K562 (cell line): Measurements from ENCODE around the gene MCC. TPM values are rescaled to one million over a fixed set of nuclear protein-coding genes. Genes with fewer than 3 reads are reported as not detected.

ENCODE experiments used
- ATAC-seq: fragments of 200-7000 bp; cut with Tn5 transposase; 3 replicates; pipeline ENCODE4 v1.9.1; 2020; ENCODE audit warnings: moderate library complexity
- BruUV-seq: library from RNA; stranded (reverse); fragments of 400-500 nt; replicated peaks from 2 replicates; lab custom pipeline; 2021; lab: Mats Ljungman, UMichigan
- CTCF ChIA-PET: fragments of 300-600 bp; formaldehyde crosslinking; extraction: SDS; loops from one replicate; lab custom pipeline; 2021; ENCODE audit warnings: low intra/inter-chr PET ratio; lab: Yijun Ruan, JAX
- POLR2A ChIA-PET: fragments of 300-600, 350-650 bp; sonication (Branson Sonifier 250); formaldehyde crosslinking; extraction: SDS; loops from one replicate; lab custom pipeline; 2021; ENCODE audit warnings: antibody characterized with exemption, inconsistent platforms; lab: Yijun Ruan, JAX
- DNase-seq, 4 experiments: peaks; one replicate each; pipeline versions ENCODE4 v3.0.0 to v3.0.0-alpha.2; 2011 to 2018; ENCODE audit warnings: low spot score in 3 of 4, mixed read lengths in 3 of 4; ENCODE audit errors: extremely low read depth in 1 of 4
- FAIRE-seq: peaks from 2 replicates; lab custom pipeline; 2011; peaks lifted over from hg19 to GRCh38; lab: Jason Lieb, UNC
- H2AFZ ChIP-seq: 2 replicates; pipeline ENCODE4 v1.6.0; 2011; ENCODE audit warnings: low read depth, low read length, control low read depth, inconsistent platforms
- H3K27ac ChIP-seq: fragments of 200-600 bp; 3 replicates; pipeline ENCODE4 v1.8.0; 2011; ENCODE audit warnings: low read depth, mild to moderate bottlenecking, control low read depth, inconsistent platforms, low read length, moderate library complexity, mixed read lengths; ENCODE audit errors: extremely low read depth
- H3K27me3 ChIP-seq, 2 experiments: fragments of 300-600 bp in 1 of 2; 2 replicates in 1 of 2; 3 replicates in 1 of 2; pipeline versions ENCODE4 v1.6.0 to v1.8.0; 2011; ENCODE audit warnings: inconsistent platforms in 2 of 2, low read length in 2 of 2, mild to moderate bottlenecking in 1 of 2, mixed read lengths in 1 of 2, moderate library complexity in 1 of 2; ENCODE audit not compliant: control insufficient read depth in 2 of 2, insufficient read depth in 2 of 2
- H3K36me3 ChIP-seq: fragments of 300-600 bp; 3 replicates; pipeline ENCODE4 v1.8.0; 2011; ENCODE audit warnings: mild to moderate bottlenecking, low read length, inconsistent platforms; ENCODE audit not compliant: control insufficient read depth, insufficient read depth
- H3K4me1 ChIP-seq, 2 experiments: fragments of 200-600 bp in 1 of 2; replicated peaks in 1 of 2; 2 replicates in 1 of 2; 3 replicates in 1 of 2; pipeline versions ENCODE4 v1.5.1 to v1.8.0; 2011; ENCODE audit warnings: inconsistent platforms in 2 of 2, low read length in 2 of 2, mild to moderate bottlenecking in 1 of 2, mixed read lengths in 1 of 2, moderate library complexity in 1 of 2; ENCODE audit not compliant: control insufficient read depth in 2 of 2, insufficient read depth in 2 of 2
- H3K4me2 ChIP-seq: 2 replicates; pipeline ENCODE4 v1.6.1; 2011; ENCODE audit warnings: low read length, control low read depth, inconsistent platforms, mixed read lengths; ENCODE audit not compliant: insufficient read depth
- H3K4me3 ChIP-seq: fragments of 200-600 bp; sonication (generic), shearing (Covaris generic); 2 replicates; pipeline ENCODE4 v1.5.1; 2016; ENCODE audit warnings: control low read depth, inconsistent platforms
- H3K79me2 ChIP-seq: fragments of 200-600 bp; 3 replicates; pipeline ENCODE4 v1.8.0; 2011; ENCODE audit warnings: low read length, inconsistent platforms; ENCODE audit not compliant: control insufficient read depth, insufficient read depth
- H3K9ac ChIP-seq, 2 experiments: 2 replicates each; pipeline versions ENCODE4 v1.6.0 to v1.6.1; 2011; ENCODE audit warnings: low read depth in 2 of 2, low read length in 2 of 2, control low read depth in 1 of 2, inconsistent platforms in 1 of 2, mild to moderate bottlenecking in 1 of 2, mixed read lengths in 1 of 2; ENCODE audit not compliant: insufficient read depth in 1 of 2
- H3K9me1 ChIP-seq: one replicate; pipeline ENCODE4 v1.6.0; 2011; ENCODE audit warnings: inconsistent platforms, mild to moderate bottlenecking, low read length, moderate library complexity; ENCODE audit not compliant: control insufficient read depth, insufficient read depth
- H3K9me3 ChIP-seq: replicated peaks from 2 replicates; pipeline ENCODE4 v1.5.1; 2011; ENCODE audit warnings: low read depth, low read length, inconsistent platforms; ENCODE audit not compliant: control insufficient read depth, insufficient read depth
- H4K20me1 ChIP-seq: replicated peaks from 2 replicates; pipeline ENCODE4 v1.6.1; 2011; ENCODE audit warnings: low read length, inconsistent platforms, mixed read lengths; ENCODE audit not compliant: control insufficient read depth, insufficient read depth
- ARID1B ChIP-seq: fragments of 450-650 bp; IDR thresholded peaks from 2 replicates; pipeline ENCODE4 v1.6.1; 2016; ENCODE audit warnings: antibody characterized with exemption, mild to moderate bottlenecking, inconsistent platforms
- CBFA2T2 ChIP-seq: fragments of 450-650 bp; conservative IDR thresholded peaks from 2 replicates; pipeline ENCODE4 v1.6.1; 2017; ENCODE audit warnings: mild to moderate bottlenecking
- CBFA2T3 ChIP-seq: fragments of 450-650 bp; IDR thresholded peaks from 2 replicates; pipeline ENCODE4 v1.6.1; 2017
- CHCHD3 ChIP-seq: fragments of 250-450 bp; sonication (Bioruptor Pico); IDR thresholded peaks from 2 replicates; pipeline ENCODE4 v2.1.2; 2022; ENCODE audit warnings: mild to moderate bottlenecking
- MEIS2 ChIP-seq: fragments of 450-650 bp; IDR thresholded peaks from 2 replicates; pipeline ENCODE4 v1.6.1; 2014; ENCODE audit warnings: mild to moderate bottlenecking; ENCODE audit not compliant: partially characterized antibody
- PBX2 ChIP-seq, 2 experiments: IDR thresholded peaks in 1 of 2; conservative IDR thresholded peaks in 1 of 2; 2 replicates each; pipeline ENCODE4 v1.6.1; 2016; ENCODE audit warnings: low read depth in 2 of 2, mild to moderate bottlenecking in 1 of 2, missing compliant biosample characterization in 1 of 2, missing genetic modification characterization in 1 of 2, moderate library complexity in 1 of 2
- PKNOX1 ChIP-seq: fragments of 450-650 bp; IDR thresholded peaks from 2 replicates; pipeline ENCODE4 v1.6.1; 2016
- RNF2 ChIP-seq: sonication (generic); IDR thresholded peaks from 2 replicates; pipeline ENCODE4 v1.6.1; 2016
- SP1 ChIP-seq: sonication (generic); formaldehyde crosslinking; IDR thresholded peaks from 2 replicates; pipeline ENCODE4 v1.8.1; 2022; ENCODE audit warnings: mild to moderate bottlenecking, missing genetic modification reagents
- TEAD4 ChIP-seq, 2 experiments: sonication (generic) in 1 of 2; formaldehyde crosslinking in 1 of 2; IDR thresholded peaks; 2 replicates each; pipeline versions ENCODE4 v1.6.1 to v1.8.0; 2012 to 2022; ENCODE audit warnings: borderline replicate concordance in 1 of 2, inconsistent platforms in 1 of 2, low read length in 1 of 2, mild to moderate bottlenecking in 1 of 2, missing genetic modification reagents in 1 of 2
- ZBTB8A ChIP-seq: fragments of 450-650 bp; IDR thresholded peaks from 2 replicates; pipeline ENCODE4 v1.6.1; 2018; ENCODE audit warnings: mild to moderate bottlenecking, moderate library complexity; ENCODE audit not compliant: partially characterized antibody
- ZNF584 ChIP-seq: fragments of 200-800 bp; sonication (Bioruptor generic); IDR thresholded peaks from 2 replicates; pipeline ENCODE4 v1.6.1; 2016; ENCODE audit warnings: low read depth, mild to moderate bottlenecking, missing genetic modification characterization, missing compliant biosample characterization
- WGBS: fragments of 100-300 bp; shearing (Covaris generic); methylation state at CpG from one replicate; pipeline ENCODE4 v1.1.6; 2016; ENCODE audit warnings: low coverage, mixed read lengths; ENCODE audit not compliant: insufficient coverage; ENCODE audit errors: missing lambda C conversion rate; 5-methylcytosine and 5-hydroxymethylcytosine counted together
- in situ Hi-C: fragments of 300-500 bp; cut with MboI; formaldehyde crosslinking; loops from 4 replicates; pipeline ENCODE4 v1.15.0; 2018; ENCODE audit warnings: inconsistent platforms, mixed read lengths
- intact Hi-C: fragments of 100-400 bp; cut with micrococcal nuclease; formaldehyde crosslinking; loops from 2 replicates; pipeline ENCODE4 v1.14.2; 2022
- polyA plus RNA-seq, 8 experiments: library from polyadenylated mRNA; depleted of rRNA in 4 of 8; stranded (reverse) in 5 of 8; unstranded in 3 of 8; fragments of >200 nt; fragmentation: Nextera tagmentation in 2 of 8; fragmentation: Illumina TruSeq in 1 of 8; extraction: Ambion mirVana in 2 of 8; extraction: Trizol in 1 of 8; gene quantifications; 2 replicates each; pipeline versions ENCODE4 v1.2.1 to v1.2.3, GENCODE V29; 2011 to 2014; ENCODE audit warnings: inconsistent platforms in 1 of 8, missing spikeins in 1 of 8
- total RNA-seq, 7 experiments: library from RNA; depleted of rRNA in 6 of 7; stranded (reverse); fragments of >200 nt in 6 of 7; fragmentation: Illumina TruSeq in 2 of 7; extraction: Trizol in 2 of 7; gene quantifications; 2 replicates each; pipeline versions ENCODE4 v1.2.1 to v1.2.3, GENCODE V29; 2011 to 2021; ENCODE audit warnings: low replicate concordance in 1 of 7

Gene MCC
- total and polyA plus RNA-seq, 9 of the 15 experiments (the other 6 are each of a cell fraction or from before 2014, with no cell fraction given) = 0.04 to 0.24 (median 0.06) TPM; not detected in 1

GRCh38 chr5:113371721-113372196 lies 116.5 kb downstream of the MCC start (continued):
- no peak for TF ChIP-seq ZBTB8A

GRCh38 chr5:113367586-113367985 lies 120.7 kb downstream of the MCC start:
- H3K4me1 ChIP-seq = no peaks in the 10 kb centered on the region
- H3K36me3 ChIP-seq = no peaks in the 10 kb centered on the region
- no peaks in the 10 kb centered on the region for H4K20me1 ChIP-seq
- ChIA-PET POLR2A (no interaction called here), CTCF (no interaction called here)
- no peaks in the 10 kb centered on the region for H3K79me2 ChIP-seq
- H3K27me3 ChIP-seq = no peaks in the 10 kb centered on the region; a peak in 1 of 5 replicates
- peak; percentile 19; the same call in 1 of the 2 replicates for TF ChIP-seq ARID1B
- TF ChIP-seq PKNOX1 = peak; percentile 57; the same call in 1 of the 2 replicates
- TF ChIP-seq SP1 (CRISPR knock-in tag) = no peak
- TF ChIP-seq ZNF584 (CRISPR knock-in tag) = no peak
- TF ChIP-seq TEAD4 (IDR thresholded peaks at IDR 0.05; ENCODE audit: low read length) = peak; percentile 50
- no peak for TF ChIP-seq TEAD4 (CRISPR knock-in tag; IDR thresholded peaks at IDR 0.05; ENCODE audit: borderline replicate concordance)
- TF ChIP-seq MEIS2 = peak; percentile 80
- peak; percentile 35; the same call in 1 of the 2 replicates for TF ChIP-seq CBFA2T2
- TF ChIP-seq CHCHD3 (CRISPR knock-in tag) = no peak
- TF ChIP-seq PBX2 (CRISPR knock-in tag; IDR thresholded peaks at IDR 0.05; ENCODE audit: low read depth) = no peak
- peak; percentile 76 for TF ChIP-seq PBX2 (tag; conservative IDR thresholded peaks at IDR 0.05; ENCODE audit: low read depth)
- TF ChIP-seq CBFA2T3 = peak; percentile 55
- no peak for TF ChIP-seq RNF2
- WGBS = no CpG with 5 or more reads among the region's 1 CpG
- in situ Hi-C loops (no loop called here), intact Hi-C loops (no loop called here)
- DNase-seq (peak in 1 of 4 experiments; percentile 6), ATAC-seq (peak; percentile 36; the same call in 2 of the 3 replicates), FAIRE-seq (no peak)
- H3K4me3 ChIP-seq = no peak overlapping the region
- no peaks in the 10 kb centered on the region for H3K9me3 ChIP-seq
- H3K4me2 ChIP-seq = no peak overlapping the region
- no peak overlapping the region for H3K9ac ChIP-seq
- no peak overlapping the region for H2AFZ ChIP-seq
- no TSS peak for BruUV-seq
- no peak overlapping the region for H3K27ac ChIP-seq
- no peaks in the 10 kb centered on the region for H3K9me1 ChIP-seq
